SK-N-SH treated with all-trans-retinoic acid at 6 μM for 48 hours (cell line): Measurements from ENCODE around the gene GTPBP1.

Experiments used
- ATAC-seq: fragments of 200-7000 bp; cut with Tn5 transposase; 3 replicates; pipeline ENCODE4 v1.9.1; 2020; ENCODE audit warnings: mild to moderate bottlenecking, moderate library complexity
- ARNTL ChIP-seq: fragments of 450-650 bp; formaldehyde crosslinking; IDR thresholded peaks from 2 replicates; pipeline ENCODE4 v1.5.0; 2020; ENCODE audit warnings: low read depth, mild to moderate bottlenecking, moderate library complexity, borderline replicate concordance
- BACH2 ChIP-seq: fragments of 250-450 bp; sonication (Bioruptor Pico); IDR thresholded peaks from 2 replicates; pipeline ENCODE4 v1.9.0; 2021; ENCODE audit warnings: mild to moderate bottlenecking, borderline replicate concordance
- CSDC2 ChIP-seq: fragments of 250-450 bp; sonication (Bioruptor Pico); IDR thresholded peaks from 2 replicates; pipeline ENCODE4 v1.5.0; 2020; ENCODE audit warnings: mild to moderate bottlenecking, moderate library complexity
- ESRRG ChIP-seq: fragments of 250-450 bp; sonication (Bioruptor Pico); IDR thresholded peaks from 2 replicates; pipeline ENCODE4 v1.6.1; 2021; ENCODE audit warnings: mild to moderate bottlenecking
- GLIS3 ChIP-seq: fragments of 250-450 bp; sonication (Bioruptor Pico); IDR thresholded peaks from 2 replicates; pipeline ENCODE4 v1.5.0; 2020; ENCODE audit warnings: mild to moderate bottlenecking, moderate library complexity
- ISL1 ChIP-seq: fragments of 250-450 bp; sonication (Bioruptor Pico); IDR thresholded peaks from 2 replicates; pipeline ENCODE4 v2.1.2; 2022; ENCODE audit warnings: mild to moderate bottlenecking, moderate library complexity
- OSR1 ChIP-seq: fragments of 250-450 bp; sonication (Bioruptor Pico); IDR thresholded peaks from 2 replicates; pipeline ENCODE4 v1.8.0; 2022; ENCODE audit warnings: moderate library complexity, mild to moderate bottlenecking, inconsistent platforms
- PATZ1 ChIP-seq: fragments of 250-450 bp; sonication (Bioruptor Pico); IDR thresholded peaks from 2 replicates; pipeline ENCODE4 v1.8.0; 2020; ENCODE audit warnings: mild to moderate bottlenecking, moderate library complexity, borderline replicate concordance
- PPARA ChIP-seq: fragments of 250-450 bp; sonication (Bioruptor Pico); IDR thresholded peaks from 2 replicates; pipeline ENCODE4 v1.5.0; 2020; ENCODE audit warnings: mild to moderate bottlenecking, borderline replicate concordance
- RARB ChIP-seq: fragments of 250-450 bp; sonication (Bioruptor Pico); IDR thresholded peaks from 2 replicates; pipeline ENCODE4 v1.8.0; 2021; ENCODE audit warnings: mild to moderate bottlenecking, moderate library complexity
- SNAI2 ChIP-seq: fragments of 250-450 bp; sonication (Bioruptor Pico); IDR thresholded peaks from 2 replicates; pipeline ENCODE4 v1.5.0; 2020; ENCODE audit warnings: mild to moderate bottlenecking, moderate library complexity
- TCF4 ChIP-seq: fragments of 250-450 bp; sonication (Bioruptor Pico); IDR thresholded peaks from 2 replicates; pipeline ENCODE4 v1.8.0; 2021; ENCODE audit warnings: mild to moderate bottlenecking, moderate library complexity, borderline replicate concordance
- TOX ChIP-seq: fragments of 250-450 bp; sonication (Bioruptor Pico); IDR thresholded peaks from 2 replicates; pipeline ENCODE4 v1.8.0; 2021; ENCODE audit warnings: mild to moderate bottlenecking, moderate library complexity, borderline replicate concordance
- ZC3H10 ChIP-seq: fragments of 250-450 bp; sonication (Bioruptor Pico); IDR thresholded peaks from 2 replicates; pipeline ENCODE4 v1.5.1; 2021; ENCODE audit warnings: mild to moderate bottlenecking, moderate library complexity
- ZFP3 ChIP-seq: fragments of 250-450 bp; sonication (Bioruptor Pico); IDR thresholded peaks from 2 replicates; pipeline ENCODE4 v1.5.0; 2020; ENCODE audit warnings: mild to moderate bottlenecking, moderate library complexity
- ZFP30 ChIP-seq: fragments of 450-650 bp; formaldehyde crosslinking; IDR thresholded peaks from 2 replicates; pipeline ENCODE4 v1.5.0; 2022; ENCODE audit warnings: mild to moderate bottlenecking, moderate library complexity
- ZNF70 ChIP-seq: fragments of 450-650 bp; formaldehyde crosslinking; IDR thresholded peaks from 2 replicates; pipeline ENCODE4 v1.5.0; 2020; ENCODE audit warnings: mild to moderate bottlenecking, moderate library complexity
- ZNF8 ChIP-seq: fragments of 450-650 bp; formaldehyde crosslinking; IDR thresholded peaks from 2 replicates; pipeline ENCODE4 v1.5.0; 2020; ENCODE audit warnings: mild to moderate bottlenecking, moderate library complexity
- TF ChIP-seq, protein P1 (sequence below): fragments of 250-450 bp; sonication (Bioruptor Pico); IDR thresholded peaks from 2 replicates; pipeline ENCODE4 v1.5.1; 2021; ENCODE audit warnings: mild to moderate bottlenecking, moderate library complexity
- TF ChIP-seq, protein P2 (sequence below): fragments of 250-450 bp; sonication (Bioruptor Pico); IDR thresholded peaks from 2 replicates; pipeline ENCODE4 v1.8.0; 2021; ENCODE audit warnings: low read depth, mild to moderate bottlenecking, moderate library complexity, borderline replicate concordance
- TF ChIP-seq, protein P3 (sequence below): fragments of 250-450 bp; sonication (Bioruptor Pico); IDR thresholded peaks from 2 replicates; pipeline ENCODE4 v1.5.1; 2020; ENCODE audit warnings: low read depth, mild to moderate bottlenecking, moderate library complexity
- TF ChIP-seq, protein P4 (sequence below): fragments of 250-450 bp; sonication (Bioruptor Pico); IDR thresholded peaks from 2 replicates; pipeline ENCODE4 v1.5.0; 2020; ENCODE audit warnings: mild to moderate bottlenecking, moderate library complexity

Gene GTPBP1

DNA sequence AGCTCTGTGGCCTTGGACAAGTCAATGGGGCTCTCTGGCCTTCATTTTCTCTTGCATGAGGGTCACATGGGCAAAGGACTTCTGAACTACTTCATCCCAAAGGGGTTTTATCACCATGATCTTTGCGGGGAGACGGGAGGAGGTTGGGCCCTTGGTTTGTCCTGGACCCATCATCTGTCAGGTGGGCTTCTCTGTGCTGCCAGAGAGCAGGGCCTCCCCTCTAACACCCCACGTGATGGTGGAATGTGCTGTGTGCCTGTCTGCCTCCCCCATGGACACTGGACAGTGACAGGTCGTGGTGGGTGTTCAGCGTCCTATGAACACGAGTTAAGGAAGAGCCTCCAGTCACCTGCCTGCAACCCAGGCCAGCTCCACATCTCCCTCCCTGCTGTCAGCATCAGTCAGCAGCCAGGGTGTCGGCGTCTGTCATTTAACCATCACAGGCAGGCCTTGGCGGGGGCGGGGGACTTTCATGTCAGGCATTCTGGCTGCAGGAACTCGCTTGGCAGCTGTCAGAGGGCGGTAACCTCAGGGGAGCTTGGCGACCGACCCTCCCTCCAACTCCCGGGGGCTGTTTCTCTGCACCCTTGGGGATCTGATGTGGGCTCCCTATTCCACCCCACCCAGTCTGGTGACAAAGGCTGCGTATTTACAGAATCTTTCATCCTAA, 52.7 kb downstream of the GTPBP1 start:
- no peak for ATAC-seq

DNA sequence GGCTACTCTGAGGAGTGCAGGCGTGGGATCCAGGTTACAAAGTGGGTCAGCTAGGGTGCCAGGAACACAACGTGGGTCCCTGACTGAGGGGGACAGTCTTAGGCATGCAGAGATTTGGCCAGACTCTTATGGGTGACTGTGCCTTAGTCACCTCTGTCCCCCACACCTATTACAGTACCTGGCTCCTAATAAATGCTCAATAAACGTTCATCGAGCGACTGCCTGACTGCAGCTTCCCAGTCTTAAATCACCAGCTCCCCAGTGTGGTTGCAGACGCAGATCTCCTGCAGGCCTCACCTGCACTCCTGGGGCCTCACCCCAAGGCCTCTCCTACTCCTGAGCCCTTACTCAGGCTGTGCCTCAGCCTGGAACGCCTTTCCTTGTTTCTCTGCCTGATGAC, 53.3 kb downstream of the GTPBP1 start:
- ATAC-seq, result no peak
- TF ChIP-seq ESRRG (no peak), OSR1 (no peak), GLIS3 (no peak), CSDC2 (CRISPR knock-in tag) (no peak), SNAI2 (no peak), RARB (CRISPR knock-in tag) (no peak), PPARA (CRISPR knock-in tag) (no peak), ZFP3 (CRISPR knock-in tag) (no peak), TCF4 (CRISPR knock-in tag) (no peak)
- TF ChIP-seq, protein P1, sequence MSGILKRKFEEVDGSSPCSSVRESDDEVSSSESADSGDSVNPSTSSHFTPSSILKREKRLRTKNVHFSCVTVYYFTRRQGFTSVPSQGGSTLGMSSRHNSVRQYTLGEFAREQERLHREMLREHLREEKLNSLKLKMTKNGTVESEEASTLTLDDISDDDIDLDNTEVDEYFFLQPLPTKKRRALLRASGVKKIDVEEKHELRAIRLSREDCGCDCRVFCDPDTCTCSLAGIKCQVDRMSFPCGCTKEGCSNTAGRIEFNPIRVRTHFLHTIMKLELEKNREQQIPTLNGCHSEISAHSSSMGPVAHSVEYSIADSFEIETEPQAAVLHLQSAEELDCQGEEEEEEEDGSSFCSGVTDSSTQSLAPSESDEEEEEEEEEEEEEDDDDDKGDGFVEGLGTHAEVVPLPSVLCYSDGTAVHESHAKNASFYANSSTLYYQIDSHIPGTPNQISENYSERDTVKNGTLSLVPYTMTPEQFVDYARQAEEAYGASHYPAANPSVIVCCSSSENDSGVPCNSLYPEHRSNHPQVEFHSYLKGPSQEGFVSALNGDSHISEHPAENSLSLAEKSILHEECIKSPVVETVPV (CRISPR knock-in tag), result no peak
- TF ChIP-seq, protein P2, sequence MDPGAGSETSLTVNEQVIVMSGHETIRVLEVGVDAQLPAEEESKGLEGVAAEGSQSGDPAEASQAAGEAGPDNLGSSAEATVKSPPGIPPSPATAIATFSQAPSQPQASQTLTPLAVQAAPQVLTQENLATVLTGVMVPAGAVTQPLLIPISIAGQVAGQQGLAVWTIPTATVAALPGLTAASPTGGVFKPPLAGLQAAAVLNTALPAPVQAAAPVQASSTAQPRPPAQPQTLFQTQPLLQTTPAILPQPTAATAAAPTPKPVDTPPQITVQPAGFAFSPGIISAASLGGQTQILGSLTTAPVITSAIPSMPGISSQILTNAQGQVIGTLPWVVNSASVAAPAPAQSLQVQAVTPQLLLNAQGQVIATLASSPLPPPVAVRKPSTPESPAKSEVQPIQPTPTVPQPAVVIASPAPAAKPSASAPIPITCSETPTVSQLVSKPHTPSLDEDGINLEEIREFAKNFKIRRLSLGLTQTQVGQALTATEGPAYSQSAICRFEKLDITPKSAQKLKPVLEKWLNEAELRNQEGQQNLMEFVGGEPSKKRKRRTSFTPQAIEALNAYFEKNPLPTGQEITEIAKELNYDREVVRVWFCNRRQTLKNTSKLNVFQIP (CRISPR knock-in tag), result no peak

More for the DNA sequence above, 52.7 kb downstream of the GTPBP1 start:
- TF ChIP-seq ZC3H10 (no peak), CSDC2 (CRISPR knock-in tag) (no peak), TCF4 (CRISPR knock-in tag) (no peak), ISL1 (CRISPR knock-in tag) (no peak), BACH2 (CRISPR knock-in tag) (no peak), ZNF70 (CRISPR knock-in tag) (no peak), ESRRG (no peak), PPARA (CRISPR knock-in tag) (no peak), ZFP3 (CRISPR knock-in tag) (no peak), TOX (no peak), ZFP30 (CRISPR knock-in tag) (no peak), PATZ1 (CRISPR knock-in tag) (no peak), ZNF8 (no peak), ARNTL (CRISPR knock-in tag) (no peak)
- TF ChIP-seq, protein P3, sequence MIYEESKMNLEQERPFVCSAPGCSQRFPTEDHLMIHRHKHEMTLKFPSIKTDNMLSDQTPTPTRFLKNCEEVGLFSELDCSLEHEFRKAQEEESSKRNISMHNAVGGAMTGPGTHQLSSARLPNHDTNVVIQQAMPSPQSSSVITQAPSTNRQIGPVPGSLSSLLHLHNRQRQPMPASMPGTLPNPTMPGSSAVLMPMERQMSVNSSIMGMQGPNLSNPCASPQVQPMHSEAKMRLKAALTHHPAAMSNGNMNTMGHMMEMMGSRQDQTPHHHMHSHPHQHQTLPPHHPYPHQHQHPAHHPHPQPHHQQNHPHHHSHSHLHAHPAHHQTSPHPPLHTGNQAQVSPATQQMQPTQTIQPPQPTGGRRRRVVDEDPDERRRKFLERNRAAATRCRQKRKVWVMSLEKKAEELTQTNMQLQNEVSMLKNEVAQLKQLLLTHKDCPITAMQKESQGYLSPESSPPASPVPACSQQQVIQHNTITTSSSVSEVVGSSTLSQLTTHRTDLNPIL (CRISPR knock-in tag), result no peak
- TF ChIP-seq, protein P2 (CRISPR knock-in tag), result no peak
- TF ChIP-seq, protein P4, sequence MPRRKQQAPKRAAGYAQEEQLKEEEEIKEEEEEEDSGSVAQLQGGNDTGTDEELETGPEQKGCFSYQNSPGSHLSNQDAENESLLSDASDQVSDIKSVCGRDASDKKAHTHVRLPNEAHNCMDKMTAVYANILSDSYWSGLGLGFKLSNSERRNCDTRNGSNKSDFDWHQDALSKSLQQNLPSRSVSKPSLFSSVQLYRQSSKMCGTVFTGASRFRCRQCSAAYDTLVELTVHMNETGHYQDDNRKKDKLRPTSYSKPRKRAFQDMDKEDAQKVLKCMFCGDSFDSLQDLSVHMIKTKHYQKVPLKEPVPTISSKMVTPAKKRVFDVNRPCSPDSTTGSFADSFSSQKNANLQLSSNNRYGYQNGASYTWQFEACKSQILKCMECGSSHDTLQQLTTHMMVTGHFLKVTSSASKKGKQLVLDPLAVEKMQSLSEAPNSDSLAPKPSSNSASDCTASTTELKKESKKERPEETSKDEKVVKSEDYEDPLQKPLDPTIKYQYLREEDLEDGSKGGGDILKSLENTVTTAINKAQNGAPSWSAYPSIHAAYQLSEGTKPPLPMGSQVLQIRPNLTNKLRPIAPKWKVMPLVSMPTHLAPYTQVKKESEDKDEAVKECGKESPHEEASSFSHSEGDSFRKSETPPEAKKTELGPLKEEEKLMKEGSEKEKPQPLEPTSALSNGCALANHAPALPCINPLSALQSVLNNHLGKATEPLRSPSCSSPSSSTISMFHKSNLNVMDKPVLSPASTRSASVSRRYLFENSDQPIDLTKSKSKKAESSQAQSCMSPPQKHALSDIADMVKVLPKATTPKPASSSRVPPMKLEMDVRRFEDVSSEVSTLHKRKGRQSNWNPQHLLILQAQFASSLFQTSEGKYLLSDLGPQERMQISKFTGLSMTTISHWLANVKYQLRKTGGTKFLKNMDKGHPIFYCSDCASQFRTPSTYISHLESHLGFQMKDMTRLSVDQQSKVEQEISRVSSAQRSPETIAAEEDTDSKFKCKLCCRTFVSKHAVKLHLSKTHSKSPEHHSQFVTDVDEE (CRISPR knock-in tag), result no peak
